KMS-11 (cell line): ENCODE data around the gene ACBD3.

Experiments
- H2AFZ ChIP-seq: fragments of 200-600 bp; sonication (generic); 2 replicates; pipeline ENCODE4 v1.6.1; 2016; ENCODE audit warnings: antibody characterized with exemption, mixed run types, low read depth
- H3K27ac ChIP-seq: fragments of 200-600 bp; sonication (generic); 2 replicates; pipeline ENCODE4 v1.6.1; 2016; ENCODE audit warnings: mild to moderate bottlenecking, mixed run types
- H3K27me3 ChIP-seq: fragments of 200-600 bp; sonication (generic); 2 replicates; pipeline ENCODE4 v1.6.1; 2017; ENCODE audit warnings: mild to moderate bottlenecking, low read depth, mixed run types, moderate library complexity; ENCODE audit not compliant: insufficient read depth
- H3K36me3 ChIP-seq: fragments of 200-600 bp; sonication (generic); 2 replicates; pipeline ENCODE4 v1.6.1; 2017; ENCODE audit warnings: mild to moderate bottlenecking, mixed run types; ENCODE audit not compliant: insufficient read depth
- H3K4me1 ChIP-seq: fragments of 200-600 bp; sonication (generic); 2 replicates; pipeline ENCODE4 v1.6.1; 2016; ENCODE audit warnings: mild to moderate bottlenecking, low read depth, mixed run types; ENCODE audit not compliant: poor library complexity, severe bottlenecking
- H3K4me2 ChIP-seq: fragments of 200-600 bp; sonication (generic); 2 replicates; pipeline ENCODE4 v1.7.0; 2016; ENCODE audit warnings: mild to moderate bottlenecking, mixed run types
- H3K4me3 ChIP-seq: fragments of 200-600 bp; sonication (generic); IDR thresholded peaks from 2 replicates; pipeline ENCODE4 v1.6.1; 2017; ENCODE audit warnings: low read depth, low read length, mixed read lengths; ENCODE audit not compliant: insufficient read depth
- H3K79me2 ChIP-seq: fragments of 200-600 bp; sonication (generic); 2 replicates; pipeline ENCODE4 v1.6.1; 2016; ENCODE audit warnings: low read depth, mixed run types; ENCODE audit not compliant: insufficient read depth
- H3K9ac ChIP-seq: fragments of 200-600 bp; sonication (generic); 2 replicates; pipeline ENCODE4 v1.6.1; 2016; ENCODE audit warnings: mild to moderate bottlenecking, mixed run types
- H4K20me1 ChIP-seq: fragments of 200-600 bp; sonication (generic); 2 replicates; pipeline ENCODE4 v1.6.1; 2016; ENCODE audit warnings: mild to moderate bottlenecking, mixed run types; ENCODE audit not compliant: insufficient read depth
- CTCF ChIP-seq: fragments of 200-600 bp; sonication (generic); conservative IDR thresholded peaks from 2 replicates; pipeline ENCODE4 v1.6.1; 2017; ENCODE audit warnings: low read depth, mild to moderate bottlenecking, antibody characterized with exemption, low read length, moderate library complexity, mixed read lengths

ACBD3 gene

GRCh38 chr1:226121587-226122400 is 64.7 kb downstream of the ACBD3 start:
- Histone ChIP-seq H3K9ac (peak overlapping the region; percentile 99), H2AFZ (peak overlapping the region; percentile 68), H3K79me2 (no peaks in the 10 kb centered on the region), H3K27me3 (no peaks in the 10 kb centered on the region), H3K4me3 (peak overlapping the region; percentile 64), H4K20me1 (no peaks in the 10 kb centered on the region), H3K36me3 (no peaks in the 10 kb centered on the region), H3K4me2 (peak overlapping the region; percentile 57), H3K27ac (peak overlapping the region; percentile 99), H3K4me1 (peaks cover 45% of the 10 kb centered on the region)
- peak; percentile 66 for TF ChIP-seq CTCF

DNA sequence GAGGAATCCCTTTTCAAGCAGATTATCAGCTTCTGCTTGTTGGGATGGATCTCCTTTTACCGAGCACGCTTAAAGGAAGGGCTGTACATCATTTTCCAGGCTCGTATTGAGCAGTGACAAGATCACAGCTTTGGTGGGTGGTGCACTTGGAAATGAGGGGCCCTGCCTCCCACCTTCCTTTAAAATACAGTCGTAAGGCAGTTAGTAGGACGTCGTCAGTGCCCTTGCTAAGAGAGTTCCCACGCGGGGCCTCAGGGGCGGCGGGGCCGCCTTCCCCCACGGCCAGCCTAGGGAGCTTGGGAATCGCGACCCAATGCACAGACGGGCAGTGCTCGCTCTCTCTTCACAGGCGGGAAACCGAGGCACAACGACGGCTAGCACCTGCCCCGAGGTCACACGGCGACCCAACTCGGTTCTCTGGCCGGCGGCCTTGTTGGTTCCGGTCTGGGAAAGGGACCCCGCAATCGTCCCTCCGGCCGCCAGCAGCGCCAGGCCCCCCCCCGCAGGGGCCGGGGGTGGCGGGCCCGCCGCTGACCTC is 65.4 kb downstream of the ACBD3 start:
- no peaks in the 10 kb centered on the region for H4K20me1 ChIP-seq
- no peaks in the 10 kb centered on the region for H3K36me3 ChIP-seq
- peak overlapping the region; percentile 68 for H2AFZ ChIP-seq
- H3K4me2 ChIP-seq, result peak overlapping the region; percentile 64
- no peaks in the 10 kb centered on the region for H3K27me3 ChIP-seq
- H3K4me3 ChIP-seq, result peak overlapping the region; percentile 64
- H3K79me2 ChIP-seq, result no peaks in the 10 kb centered on the region
- H3K9ac ChIP-seq, result peak overlapping the region; percentile 99; the same call in 1 of the 2 replicates
- no peak for TF ChIP-seq CTCF
- peaks cover 39% of the 10 kb centered on the region for H3K4me1 ChIP-seq
- H3K27ac ChIP-seq, result peak overlapping the region; percentile 99

- no peaks in the 10 kb centered on the region for H4K20me1 ChIP-seq
- no peak overlapping the region for H2AFZ ChIP-seq
- no peaks in the 10 kb centered on the region for H3K27me3 ChIP-seq
- no peaks in the 10 kb centered on the region for H3K36me3 ChIP-seq
- no peak overlapping the region for H3K4me2 ChIP-seq
- no peak overlapping the region for H3K4me3 ChIP-seq
- peaks cover 31% of the 10 kb centered on the region for H3K4me1 ChIP-seq
- no peaks in the 10 kb centered on the region for H3K79me2 ChIP-seq
- no peak for TF ChIP-seq CTCF
- H3K9ac ChIP-seq, result no peak overlapping the region
- H3K27ac ChIP-seq, result no peak overlapping the region
Measured at GRCh38 chr1:226120398-226120797, 66.1 kb downstream of the ACBD3 start.

DNA sequence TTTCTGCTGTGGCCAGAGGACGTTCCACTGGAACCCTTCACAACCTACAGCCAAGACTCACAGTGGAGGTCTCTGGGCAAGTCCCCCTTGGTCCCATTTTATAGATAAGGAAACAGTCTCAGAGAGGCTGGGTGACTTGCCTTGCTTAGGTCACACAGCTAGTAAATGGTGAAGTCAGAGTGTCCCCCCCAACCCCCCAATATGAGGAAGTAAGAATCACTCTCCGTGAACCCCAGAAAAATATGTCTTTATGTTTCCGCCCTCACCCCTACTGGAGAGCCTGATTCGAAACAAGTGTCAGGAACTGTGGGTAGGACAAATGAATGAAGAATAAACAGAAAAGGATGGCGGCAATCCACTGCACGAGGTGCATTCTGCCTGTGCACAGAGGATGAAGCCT is 67.4 kb downstream of the ACBD3 start:
- no peak for TF ChIP-seq CTCF
- H3K4me1 ChIP-seq, result peaks cover 19% of the 10 kb centered on the region
- no peaks in the 10 kb centered on the region for H3K79me2 ChIP-seq
- no peak overlapping the region for H2AFZ ChIP-seq
- no peaks in the 10 kb centered on the region for H3K27me3 ChIP-seq
- H3K36me3 ChIP-seq, result no peaks in the 10 kb centered on the region
- no peaks in the 10 kb centered on the region for H4K20me1 ChIP-seq
- H3K27ac ChIP-seq, result no peak overlapping the region
- H3K9ac ChIP-seq, result no peak overlapping the region
- no peak overlapping the region for H3K4me3 ChIP-seq
- no peak overlapping the region for H3K4me2 ChIP-seq
